ENCODE measurements around the gene STARD7. TPM values are rescaled to one million over a fixed set of nuclear protein-coding genes. Genes with fewer than 3 reads are reported as not detected.

The STARD7 gene
- total and polyA plus RNA-seq, 2 donors (not counting 1 experiment from before 2014, with no cell fraction given), result 35.1 to 133 TPM

DNA sequence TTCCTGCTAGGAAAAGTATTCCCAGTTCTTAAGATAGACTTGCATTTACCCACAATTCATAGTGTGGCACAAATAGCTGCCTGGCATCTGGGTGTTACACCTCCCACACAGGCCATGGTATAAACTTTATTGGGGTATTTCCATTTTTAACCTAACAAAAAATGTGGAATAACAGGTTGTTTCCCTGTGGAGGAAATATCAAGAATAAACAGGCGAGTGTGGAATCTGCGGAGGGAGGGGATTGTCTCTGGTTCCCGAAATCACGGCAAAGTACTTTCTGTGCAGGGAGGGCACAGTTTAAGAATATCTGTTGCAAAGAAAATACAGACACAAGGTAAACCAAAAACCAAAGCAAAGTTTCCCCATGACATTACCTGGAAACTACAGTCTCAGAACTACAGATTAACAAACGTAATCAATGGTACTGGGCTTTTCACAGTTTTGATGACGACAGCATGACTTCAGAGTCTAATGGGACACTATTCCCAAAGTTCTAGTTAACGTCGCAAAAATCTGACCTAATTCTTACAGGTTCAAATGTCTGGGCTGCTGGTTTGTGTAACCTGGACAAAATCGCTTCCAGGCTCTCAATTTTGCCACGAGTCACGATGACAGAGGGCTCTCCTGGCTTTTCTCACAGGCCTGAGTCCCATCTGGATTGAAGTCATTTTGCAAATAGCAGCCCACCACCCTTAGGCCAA, 1.4 kb downstream of the STARD7 start:
- peaks cover 79% of the 10 kb centered on the region for H3K79me2 ChIP-seq (ENCODE audit: control insufficient read depth, insufficient read depth, low read length)
- H3K27me3 Mint-ChIP-seq, result no peaks in the 10 kb centered on the region
- peaks cover 58 to 76% of the 10 kb centered on the region in 2 donors for H3K4me1 ChIP-seq (ENCODE audit: control insufficient read depth in 2 of 2, insufficient read depth in 2 of 2, low read length in 2 of 2)
- H3K27ac Mint-ChIP-seq, result peak overlapping the region; percentile 91
- WGBS (ENCODE audit: insufficient coverage), result 33% methylated on average over 11 of the region's 11 CpGs
- no peaks in the 10 kb centered on the region for H3K36me3 ChIP-seq (replicated peaks in 1 of 2; ENCODE audit: control extremely low read depth in 1 of 2, control insufficient read depth in 1 of 2, extremely low read depth in 1 of 2, insufficient read depth in 2 of 2, low read length in 1 of 2)
- no peaks in the 10 kb centered on the region for H3K9me3 Mint-ChIP-seq (ENCODE audit: insufficient read depth)
- intact Hi-C loops (cut with micrococcal nuclease), result loop anchor here (10.0 kb wide), 1 partner anchor 298 kb away; the partner anchor contains the start of gene NEURL3
- DNase-seq (no peak), ATAC-seq (ENCODE audit: low read depth) (no peak)
- TF ChIP-seq EZH2 (IDR thresholded peaks at IDR 0.05; ENCODE audit: borderline replicate concordance, insufficient read depth, low read depth, low read length, poor library complexity, severe bottlenecking) (no peak), CTCF (IDR thresholded peaks at IDR 0.05) (no peak)
- ChIA-PET CTCF (interaction anchor here (0.7 to 1.7 kb wide), 6 partner anchors 12 to 61 kb away, joined by 3 to 23 read pairs (median 4); no protein-coding TSS in a partner anchor), POLR2A (interaction anchor here (0.7 to 1.0 kb wide), 2 partner anchors 48 to 60 kb away, joined by 3 to 8 read pairs; no protein-coding TSS in a partner anchor)
- peak overlapping the region; percentile 95 for H3K4me3 Mint-ChIP-seq
- peak overlapping the region; percentile 75 to 79 for H3K27ac ChIP-seq (ENCODE audit: low read length in 2 of 2)
- H2AFZ ChIP-seq (ENCODE audit: insufficient read depth, low read depth, low read length, poor library complexity, severe bottlenecking), result peak overlapping the region; percentile 88
- H3K4me3 ChIP-seq (ENCODE audit: control extremely low read depth in 1 of 5, extremely low read depth in 1 of 5, insufficient read depth in 1 of 5, low read depth in 2 of 5, low read length in 4 of 5), result peak overlapping the region; percentile 84 to 91 (median 89)
- H4K20me1 ChIP-seq (ENCODE audit: control insufficient read depth, insufficient read depth, low read length, poor library complexity, severe bottlenecking), result peaks cover 49% of the 10 kb centered on the region
- H3K4me2 ChIP-seq (replicated peaks; ENCODE audit: low read depth, low read length, poor library complexity, severe bottlenecking), result peak overlapping the region; percentile 82
- peak overlapping the region; percentile 88 for H3K9ac ChIP-seq (ENCODE audit: low read length)
- H3K27me3 ChIP-seq (replicated peaks in 1 of 4; ENCODE audit: control extremely low read depth in 1 of 4, control insufficient read depth in 3 of 4, insufficient read depth in 4 of 4, low read length in 3 of 4), result no peaks in the 10 kb centered on the region
- no peaks in the 10 kb centered on the region for H3K9me3 ChIP-seq (ENCODE audit: control extremely low read depth in 1 of 3, control insufficient read depth in 2 of 3, insufficient read depth in 1 of 3, low read length in 2 of 3)
- peaks cover 74% of the 10 kb centered on the region for H3K4me1 Mint-ChIP-seq

DNA sequence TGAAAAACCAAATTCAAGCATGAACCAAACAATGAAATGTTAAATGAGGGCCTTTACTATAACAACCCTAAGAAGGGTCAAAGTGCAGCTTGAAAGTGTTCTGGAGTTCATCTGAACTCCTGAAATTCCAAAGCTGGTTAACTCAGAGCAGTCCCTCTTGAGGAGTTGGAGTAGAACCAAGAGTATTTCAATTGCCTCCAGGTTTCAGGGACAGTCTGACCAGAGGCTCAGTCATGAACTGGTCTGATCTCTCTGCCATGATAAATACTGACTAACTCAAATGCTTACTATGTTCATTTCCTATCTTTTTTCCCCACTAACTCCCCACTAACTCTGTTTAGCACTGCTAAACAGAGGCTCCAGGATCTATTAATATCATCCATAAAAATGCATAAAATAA, 2.7 kb downstream of the STARD7 start:
- TF ChIP-seq EZH2 (IDR thresholded peaks at IDR 0.05; ENCODE audit: borderline replicate concordance, insufficient read depth, low read depth, low read length, poor library complexity, severe bottlenecking), result no peak
- TF ChIP-seq CTCF (IDR thresholded peaks at IDR 0.05), result no peak
- peaks cover 68% of the 10 kb centered on the region for H3K4me1 Mint-ChIP-seq
- Histone ChIP-seq H3K9ac (ENCODE audit: low read length) (peak overlapping the region; percentile 9), H3K27me3 (replicated peaks in 1 of 4; ENCODE audit: control extremely low read depth in 1 of 4, control insufficient read depth in 3 of 4, insufficient read depth in 4 of 4, low read length in 3 of 4) (no peaks in the 10 kb centered on the region), H3K79me2 (ENCODE audit: control insufficient read depth, insufficient read depth, low read length) (peaks cover 91% of the 10 kb centered on the region), H3K9me3 (ENCODE audit: control extremely low read depth in 1 of 3, control insufficient read depth in 2 of 3, insufficient read depth in 1 of 3, low read length in 2 of 3) (no peaks in the 10 kb centered on the region), H2AFZ (ENCODE audit: insufficient read depth, low read depth, low read length, poor library complexity, severe bottlenecking) (no peak overlapping the region), H3K36me3 (replicated peaks in 1 of 2; ENCODE audit: control extremely low read depth in 1 of 2, control insufficient read depth in 1 of 2, extremely low read depth in 1 of 2, insufficient read depth in 2 of 2, low read length in 1 of 2) (no peaks in the 10 kb centered on the region), H3K27ac (ENCODE audit: low read length in 2 of 2) (peak overlapping the region; percentile 6 to 75), H4K20me1 (ENCODE audit: control insufficient read depth, insufficient read depth, low read length, poor library complexity, severe bottlenecking) (peaks cover 61% of the 10 kb centered on the region), H3K4me1 (ENCODE audit: control insufficient read depth in 2 of 2, insufficient read depth in 2 of 2, low read length in 2 of 2) (peaks cover 65 to 83% of the 10 kb centered on the region in 2 donors), H3K4me3 (ENCODE audit: control extremely low read depth in 1 of 5, extremely low read depth in 1 of 5, insufficient read depth in 1 of 5, low read depth in 2 of 5, low read length in 4 of 5) (peak overlapping the region in 1 of 5 experiments; percentile 1), H3K4me2 (replicated peaks; ENCODE audit: low read depth, low read length, poor library complexity, severe bottlenecking) (peak overlapping the region; percentile 36)
- no peaks in the 10 kb centered on the region for H3K9me3 Mint-ChIP-seq (ENCODE audit: insufficient read depth)
- H3K27me3 Mint-ChIP-seq, result no peaks in the 10 kb centered on the region
- peak overlapping the region; percentile 74 for H3K27ac Mint-ChIP-seq
- POLR2A ChIA-PET, result no interaction called here
- intact Hi-C loops (cut with micrococcal nuclease), result loop anchor here (10.0 kb wide), 1 partner anchor 299 kb away; the partner anchor contains the start of gene NEURL3
- ATAC-seq (ENCODE audit: low read depth), result no peak
- peak overlapping the region; percentile 61 for H3K4me3 Mint-ChIP-seq
- CTCF ChIA-PET, result interaction anchor here (1.2 to 2.1 kb wide), 4 partner anchors 28 to 64 kb away, joined by 3 to 9 read pairs (median 6); no protein-coding TSS in a partner anchor
- no peak for DNase-seq

All from B cell (primary cell).